Suprapubic skin (tissue), 4 donors: ENCODE measurements around the gene SPTB.

Source experiments
- EP300 ChIP-seq: sonication (generic); formaldehyde crosslinking; IDR thresholded peaks from one replicate; pipeline ENCODE4 v1.6.1; 2017; ENCODE audit warnings: antibody characterized with exemption
- POLR2A ChIP-seq, 2 donors: fragments of 450-650 bp; IDR thresholded peaks; one replicate each; pipeline ENCODE4 v1.6.1; 2017; ENCODE audit warnings: antibody characterized with exemption in 2 of 2, mild to moderate bottlenecking in 2 of 2, moderate library complexity in 2 of 2
- POLR2AphosphoS5 ChIP-seq, 3 donors: sonication (generic); formaldehyde crosslinking; IDR thresholded peaks; one replicate each; pipeline ENCODE4 v1.6.1; 2017; ENCODE audit warnings: antibody characterized with exemption in 3 of 3
- TF ChIP-seq, protein P1 (sequence below), 2 donors: fragments of 200-600 bp in 1 of 2; fragments of 450-650 bp in 1 of 2; sonication (generic) in 1 of 2; IDR thresholded peaks; one replicate each; pipeline ENCODE4 v1.5.1; 2016 to 2019; ENCODE audit warnings: antibody characterized with exemption in 2 of 2, mild to moderate bottlenecking in 1 of 2, moderate library complexity in 1 of 2

DNA sequence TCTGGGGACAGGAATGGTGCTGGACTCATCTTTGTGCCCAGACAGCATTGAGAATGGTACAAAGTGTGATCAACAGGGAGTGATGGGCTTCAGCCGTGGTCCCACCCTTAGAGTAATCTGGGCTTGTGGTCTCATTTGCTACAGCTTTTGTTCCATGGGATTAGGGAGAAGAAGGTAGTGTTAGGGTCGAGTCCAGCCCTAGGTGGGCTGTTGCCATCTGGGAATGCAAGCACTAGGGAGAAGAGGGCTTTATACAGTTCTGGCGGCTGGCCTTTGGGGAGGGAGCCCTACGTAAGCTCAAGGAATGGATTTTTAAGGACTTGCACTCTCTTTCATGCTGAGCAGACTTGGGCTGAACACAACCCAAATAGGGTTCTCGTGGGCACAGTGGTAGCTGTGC, 170.6 kb downstream of the SPTB start:
- TF ChIP-seq, protein P1, sequence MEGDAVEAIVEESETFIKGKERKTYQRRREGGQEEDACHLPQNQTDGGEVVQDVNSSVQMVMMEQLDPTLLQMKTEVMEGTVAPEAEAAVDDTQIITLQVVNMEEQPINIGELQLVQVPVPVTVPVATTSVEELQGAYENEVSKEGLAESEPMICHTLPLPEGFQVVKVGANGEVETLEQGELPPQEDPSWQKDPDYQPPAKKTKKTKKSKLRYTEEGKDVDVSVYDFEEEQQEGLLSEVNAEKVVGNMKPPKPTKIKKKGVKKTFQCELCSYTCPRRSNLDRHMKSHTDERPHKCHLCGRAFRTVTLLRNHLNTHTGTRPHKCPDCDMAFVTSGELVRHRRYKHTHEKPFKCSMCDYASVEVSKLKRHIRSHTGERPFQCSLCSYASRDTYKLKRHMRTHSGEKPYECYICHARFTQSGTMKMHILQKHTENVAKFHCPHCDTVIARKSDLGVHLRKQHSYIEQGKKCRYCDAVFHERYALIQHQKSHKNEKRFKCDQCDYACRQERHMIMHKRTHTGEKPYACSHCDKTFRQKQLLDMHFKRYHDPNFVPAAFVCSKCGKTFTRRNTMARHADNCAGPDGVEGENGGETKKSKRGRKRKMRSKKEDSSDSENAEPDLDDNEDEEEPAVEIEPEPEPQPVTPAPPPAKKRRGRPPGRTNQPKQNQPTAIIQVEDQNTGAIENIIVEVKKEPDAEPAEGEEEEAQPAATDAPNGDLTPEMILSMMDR (IDR thresholded peaks at IDR 0.05): no peak
- TF ChIP-seq POLR2AphosphoS5 (IDR thresholded peaks at IDR 0.05) (no peak), EP300 (no peak), POLR2A (IDR thresholded peaks at IDR 0.05) (no peak)
